Measurements from ENCODE around the gene FBXL19. TPM values are rescaled to one million over a fixed set of nuclear protein-coding genes. Genes with fewer than 3 reads are reported as not detected.

The FBXL19 gene
- total and polyA plus RNA-seq, 9 of the 15 experiments (the other 6 are each of a cell fraction or from before 2014, with no cell fraction given): 0.13 to 48.0 (median 13.5) TPM; not detected in 1

GRCh38 chr16:30996985-30997724 is 73.8 kb downstream of the FBXL19 start (continued):
- TF ChIP-seq SRSF3 (IDR thresholded peaks at IDR 0.05; ENCODE audit: insufficient read depth, low read length) (no peak), MAZ (CRISPR knock-in tag; conservative IDR thresholded peaks at IDR 0.05 in 1 of 2, IDR thresholded peaks at IDR 0.05 in 1 of 2) (peak; percentile 22 to 84; a peak in 2 of 4 replicates)

GRCh38 chr16:30997725-30998711 is 74.6 kb downstream of the FBXL19 start:
- H3K9ac ChIP-seq (ENCODE audit: insufficient read depth in 1 of 2, low read depth in 2 of 2, low read length in 2 of 2): peak overlapping the region; percentile 49 to 85; a peak in 3 of 4 replicates
- TF ChIP-seq CEBPB (tag; IDR thresholded peaks at IDR 0.05) (no peak), ATF3 (IDR thresholded peaks at IDR 0.05) (peak; percentile 46), ATF3 (CRISPR knock-in tag; conservative IDR thresholded peaks at IDR 0.05) (no peak), ZNF57 (CRISPR knock-in tag; IDR thresholded peaks at IDR 0.05) (no peak), KDM1A (IDR thresholded peaks at IDR 0.05) (peak; percentile 47 to 69), E2F5 (CRISPR knock-in tag; IDR thresholded peaks at IDR 0.05) (no peak), ETS1 (conservative IDR thresholded peaks at IDR 0.05; ENCODE audit: control insufficient read depth, low read depth, low read length) (no peak), TCF7L2 (IDR thresholded peaks at IDR 0.05; ENCODE audit: low read depth, low read length) (no peak), BCOR (IDR thresholded peaks at IDR 0.05) (no peak), ZFX (CRISPR knock-in tag; IDR thresholded peaks at IDR 0.05) (peak; percentile 29; the same call in 1 of the 2 replicates), NCOA6 (IDR thresholded peaks at IDR 0.05) (no peak), SMAD3 (CRISPR knock-in tag; conservative IDR thresholded peaks at IDR 0.05) (no peak), SREBF2 (CRISPR knock-in tag; IDR thresholded peaks at IDR 0.05) (no peak)

More at GRCh38 chr16:30997725-30998711, 74.6 kb downstream of the FBXL19 start:
- H3K4me1 ChIP-seq (replicated peaks in 1 of 2; ENCODE audit: control insufficient read depth in 2 of 2, insufficient read depth in 2 of 2, low read length in 2 of 2): peaks cover 42 to 47% of the 10 kb centered on the region in 2 experiments
- ATAC-seq (no peak), DNase-seq (ENCODE audit: extremely low read depth in 1 of 4, low spot score in 3 of 4) (no peak), FAIRE-seq (no peak)
- 53% methylated on average over 21 of the region's 21 CpGs for WGBS (ENCODE audit: insufficient coverage, low coverage, missing lambda C conversion rate)
- no peaks in the 10 kb centered on the region for H3K36me3 ChIP-seq (ENCODE audit: control insufficient read depth, insufficient read depth, low read length)
- no peaks in the 10 kb centered on the region for H3K9me3 ChIP-seq (replicated peaks; ENCODE audit: control insufficient read depth, insufficient read depth, low read depth, low read length)
- in situ Hi-C loops (cut with MboI): loop anchor here (10.0 to 25.0 kb wide), 2 partner anchors 317 to 439 kb away; partner anchors contain the start of genes COX6A2 and ZNF843
- ChIA-PET POLR2A (interaction anchor here (0.6 to 1.6 kb wide), 10 partner anchors 14 to 510 kb away, joined by 3 to 7 read pairs (median 4); partner anchors contain the start of genes RUSF1, STX4, ZNF646 and ZNF668), CTCF (ENCODE audit: low intra/inter-chr PET ratio) (no interaction called here)
- peak overlapping the region; percentile 43 for H3K27ac ChIP-seq (ENCODE audit: extremely low read depth, low read depth, low read length)
- intact Hi-C loops (cut with micrococcal nuclease): no loop called here
- peaks cover 3% of the 10 kb centered on the region; the same call in 2 of the 3 replicates for H3K79me2 ChIP-seq (ENCODE audit: control insufficient read depth, insufficient read depth, low read length)
- H3K4me2 ChIP-seq (ENCODE audit: insufficient read depth, low read length): peak overlapping the region; percentile 82
- H3K9me1 ChIP-seq (ENCODE audit: control insufficient read depth, insufficient read depth, low read length): no peaks in the 10 kb centered on the region
- no TSS peak for BruUV-seq (replicated peaks)
- peak overlapping the region; percentile 96 for H2AFZ ChIP-seq (ENCODE audit: low read depth, low read length)
- H3K4me3 ChIP-seq: peak overlapping the region; percentile 69
- H3K27me3 ChIP-seq (ENCODE audit: control insufficient read depth in 2 of 2, insufficient read depth in 2 of 2, low read length in 2 of 2): no peaks in the 10 kb centered on the region
- no peaks in the 10 kb centered on the region for H4K20me1 ChIP-seq (replicated peaks; ENCODE audit: control insufficient read depth, insufficient read depth, low read length)

All from K562 (cell line).